GM12864 (cell line): ENCODE measurements around the gene ZFAND3.
"Not testable (repeated sequence)": the region's sequence is repeated elsewhere in the genome, so short reads cannot be mapped to it uniquely, and the experiment has no call there.

Experiments used
- DNase-seq: peaks from one replicate; pipeline ENCODE4 v3.0.0-alpha.2; 2011; ENCODE audit warnings: low read depth
- H3K4me3 ChIP-seq: 2 replicates; pipeline ENCODE4 v1.5.1; 2011; ENCODE audit warnings: mild to moderate bottlenecking, low read depth, low read length, control low read depth
- CTCF ChIP-seq: IDR thresholded peaks from 2 replicates; pipeline ENCODE4 v1.5.1; 2011; ENCODE audit warnings: low read depth, mild to moderate bottlenecking, moderate library complexity, low read length, control low read depth, inconsistent platforms; ENCODE audit errors: missing control alignments

Gene ZFAND3

GRCh38 chr6:37889486-37889885, 70.0 kb downstream of the ZFAND3 start:
- H3K4me3 ChIP-seq: no peak overlapping the region
- no peak for TF ChIP-seq CTCF
- DNase-seq: no peak

GRCh38 chr6:37891072-37891471, 71.5 kb downstream of the ZFAND3 start:
- TF ChIP-seq CTCF: no peak
- no peak overlapping the region for H3K4me3 ChIP-seq
- DNase-seq: no peak

GRCh38 chr6:37893257-37893656, 73.7 kb downstream of the ZFAND3 start:
- no peak for DNase-seq
- TF ChIP-seq CTCF: no peak
- H3K4me3 ChIP-seq: no peak overlapping the region

- not testable (repeated sequence) for H3K4me3 ChIP-seq, DNase-seq
Measured at GRCh38 chr6:37893734-37894133, 74.2 kb downstream of the ZFAND3 start.

GRCh38 chr6:37894585-37894984, 75.1 kb downstream of the ZFAND3 start:
- DNase-seq: no peak
- TF ChIP-seq CTCF: no peak
- H3K4me3 ChIP-seq: no peak overlapping the region

GRCh38 chr6:37897321-37897720, 77.8 kb downstream of the ZFAND3 start:
- DNase-seq: no peak

GRCh38 chr6:37897818-37898515, 78.4 kb downstream of the ZFAND3 start:
- TF ChIP-seq CTCF: no peak
- no peak overlapping the region for H3K4me3 ChIP-seq
- no peak for DNase-seq

More at GRCh38 chr6:37897321-37897720, 77.8 kb downstream of the ZFAND3 start:
- H3K4me3 ChIP-seq: no peak overlapping the region
- TF ChIP-seq CTCF: no peak
